Sigmoid colon (tissue), 7 donors: ENCODE data around the gene FMO1. TPM values are rescaled to one million over a fixed set of nuclear protein-coding genes. Genes with fewer than 3 reads are reported as not detected.
"Not testable (repeated sequence)": the region's sequence is repeated elsewhere in the genome, so short reads cannot be mapped to it uniquely, and the experiment has no call there.

Source experiments
- DNase-seq: peaks from one replicate; pipeline ENCODE4 v3.0.0-alpha.2; 2019
- H3K27ac ChIP-seq, 4 donors: fragments of 200-600 bp; sonication (generic); one replicate each; pipeline ENCODE4 v1.5.1; 2016 to 2019; ENCODE audit warnings: mild to moderate bottlenecking in 1 of 4
- H3K27me3 ChIP-seq, 3 donors: fragments of 200-600 bp; sonication (generic); one replicate each; pipeline ENCODE4 v1.5.1; 2019; ENCODE audit warnings: mild to moderate bottlenecking in 1 of 3
- H3K36me3 ChIP-seq, 4 donors: fragments of 200-600 bp; sonication (generic); one replicate each; pipeline ENCODE4 v1.5.1; 2016 to 2019
- H3K4me1 ChIP-seq, 4 donors: fragments of 200-600 bp; sonication (generic); one replicate each; pipeline ENCODE4 v1.5.1; 2017 to 2019
- H3K4me3 ChIP-seq, 4 donors: fragments of 200-600 bp; sonication (generic); one replicate each; pipeline ENCODE4 v1.5.1; 2017 to 2019; ENCODE audit warnings: mild to moderate bottlenecking in 2 of 4, moderate library complexity in 1 of 4
- H3K9me3 ChIP-seq, 4 donors: fragments of 200-600 bp in 3 of 4; sonication (generic) in 3 of 4; one replicate each; pipeline versions ENCODE4 v1.5.1 to v1.6.1; 2013 to 2019
- EP300 ChIP-seq, 4 donors: sonication (generic); formaldehyde crosslinking; IDR thresholded peaks; one replicate each; pipeline ENCODE4 v1.6.1; 2017; ENCODE audit warnings: antibody characterized with exemption in 4 of 4
- POLR2A ChIP-seq, 2 donors: fragments of 450-650 bp; IDR thresholded peaks; one replicate each; pipeline ENCODE4 v1.6.1; 2016; ENCODE audit warnings: antibody characterized with exemption in 2 of 2, mild to moderate bottlenecking in 2 of 2, moderate library complexity in 2 of 2
- POLR2AphosphoS5 ChIP-seq, 4 donors: sonication (generic); formaldehyde crosslinking; IDR thresholded peaks; one replicate each; pipeline ENCODE4 v1.6.1; 2017; ENCODE audit warnings: antibody characterized with exemption in 4 of 4
- WGBS, 2 donors: extraction: QIAGEN DNeasy Blood & Tissue Kit; methylation state at CpG; one replicate each; pipeline ENCODE4 v1.1.7; 2013; 5-methylcytosine and 5-hydroxymethylcytosine counted together
- intact Hi-C: fragments of 100-400 bp; cut with DNase I; formaldehyde crosslinking; loops from one replicate; pipeline ENCODE4 v1.15.1; 2023
- polyA plus RNA-seq, 3 donors: library from polyadenylated mRNA; stranded (reverse); fragments of 200-250 nt; gene quantifications; one replicate each; pipeline ENCODE4 v1.2.3, GENCODE V29; 2013
- total RNA-seq, 4 donors: library from RNA; depleted of rRNA; stranded (reverse); fragments of >200 nt; gene quantifications; one replicate each; pipeline ENCODE4 v1.1.0, GENCODE V29; 2016
- TF ChIP-seq, protein P1 (sequence below), 4 experiments: fragments of 450-650 bp in 3 of 4; fragments of 200-600 bp in 1 of 4; IDR thresholded peaks; one replicate each; pipeline ENCODE4 v1.5.1; 2016 to 2019; ENCODE audit warnings: antibody characterized with exemption in 4 of 4, mild to moderate bottlenecking in 3 of 4, moderate library complexity in 2 of 4
- donor health status: healthy with polysubstance abuse.
- donor health status: Bipolar disorder and iron deficiency.
- donor health status: healthy.

The FMO1 gene
- total and polyA plus RNA-seq, 7 donors: 0.26 to 0.82 (median 0.36) TPM; not detected in 2

DNA sequence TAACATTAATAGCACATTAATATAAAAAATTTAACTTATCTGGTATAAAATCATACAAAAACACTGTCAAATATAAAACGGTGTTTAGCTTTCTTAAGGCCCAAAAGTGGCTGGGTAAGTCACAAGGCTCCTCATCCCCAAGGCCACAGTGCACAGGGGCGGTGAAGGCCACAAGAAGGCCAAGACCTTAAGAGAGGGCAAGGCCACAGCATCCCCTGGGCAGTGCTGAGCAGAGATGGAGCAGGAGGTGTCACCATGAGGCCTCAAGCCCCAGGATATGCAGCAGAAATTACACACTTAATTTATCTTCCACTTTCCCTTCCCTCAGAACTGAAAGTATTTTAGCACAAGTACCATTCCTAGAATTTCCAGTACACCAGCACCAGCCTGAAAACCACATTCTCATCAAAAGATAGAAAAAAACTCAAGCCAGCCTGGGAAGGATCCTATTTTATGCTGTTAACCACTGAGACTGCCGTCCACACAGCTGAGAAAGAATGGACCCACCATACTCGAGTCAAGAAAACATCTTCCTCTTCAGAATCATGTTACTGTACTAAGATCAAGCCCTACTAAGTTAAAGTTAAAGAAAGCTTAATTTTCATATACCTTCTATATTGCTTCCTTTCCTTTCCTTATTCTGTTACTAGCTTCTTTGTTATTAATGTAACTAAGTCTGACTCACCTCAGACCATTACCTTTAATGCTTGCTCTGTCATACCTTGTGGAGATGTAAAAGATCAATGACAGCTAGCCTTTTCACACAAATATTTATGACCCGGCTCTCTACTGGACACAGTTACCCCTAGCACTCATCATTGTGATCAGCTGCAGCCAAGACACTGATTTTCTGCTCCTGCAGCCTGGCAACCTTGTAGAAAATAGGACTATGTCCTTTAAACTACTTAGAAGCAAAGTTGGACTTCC is 26.4 kb upstream of the FMO1 start:
- H3K36me3 ChIP-seq: no peaks in the 10 kb centered on the region
- intact Hi-C loops: no loop called here
- H3K27me3 ChIP-seq: no peaks in the 10 kb centered on the region
- no peak for DNase-seq
- peak overlapping the region in 2 of 4 donors; percentile 15 to 64 for H3K27ac ChIP-seq
- no peak overlapping the region for H3K4me3 ChIP-seq
- TF ChIP-seq POLR2A (IDR thresholded peaks at IDR 0.05) (no peak), POLR2AphosphoS5 (IDR thresholded peaks at IDR 0.05) (no peak), EP300 (IDR thresholded peaks at IDR 0.05) (no peak)
- TF ChIP-seq, protein P1, sequence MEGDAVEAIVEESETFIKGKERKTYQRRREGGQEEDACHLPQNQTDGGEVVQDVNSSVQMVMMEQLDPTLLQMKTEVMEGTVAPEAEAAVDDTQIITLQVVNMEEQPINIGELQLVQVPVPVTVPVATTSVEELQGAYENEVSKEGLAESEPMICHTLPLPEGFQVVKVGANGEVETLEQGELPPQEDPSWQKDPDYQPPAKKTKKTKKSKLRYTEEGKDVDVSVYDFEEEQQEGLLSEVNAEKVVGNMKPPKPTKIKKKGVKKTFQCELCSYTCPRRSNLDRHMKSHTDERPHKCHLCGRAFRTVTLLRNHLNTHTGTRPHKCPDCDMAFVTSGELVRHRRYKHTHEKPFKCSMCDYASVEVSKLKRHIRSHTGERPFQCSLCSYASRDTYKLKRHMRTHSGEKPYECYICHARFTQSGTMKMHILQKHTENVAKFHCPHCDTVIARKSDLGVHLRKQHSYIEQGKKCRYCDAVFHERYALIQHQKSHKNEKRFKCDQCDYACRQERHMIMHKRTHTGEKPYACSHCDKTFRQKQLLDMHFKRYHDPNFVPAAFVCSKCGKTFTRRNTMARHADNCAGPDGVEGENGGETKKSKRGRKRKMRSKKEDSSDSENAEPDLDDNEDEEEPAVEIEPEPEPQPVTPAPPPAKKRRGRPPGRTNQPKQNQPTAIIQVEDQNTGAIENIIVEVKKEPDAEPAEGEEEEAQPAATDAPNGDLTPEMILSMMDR (IDR thresholded peaks at IDR 0.05): no peak
- H3K9me3 ChIP-seq: no peaks in the 10 kb centered on the region
- peaks cover 0 to 14% (median 5%) of the 10 kb centered on the region in 4 donors for H3K4me1 ChIP-seq
- 71 to 89% methylated on average over 5 of the region's 5 CpGs for WGBS, 2 donors

DNA sequence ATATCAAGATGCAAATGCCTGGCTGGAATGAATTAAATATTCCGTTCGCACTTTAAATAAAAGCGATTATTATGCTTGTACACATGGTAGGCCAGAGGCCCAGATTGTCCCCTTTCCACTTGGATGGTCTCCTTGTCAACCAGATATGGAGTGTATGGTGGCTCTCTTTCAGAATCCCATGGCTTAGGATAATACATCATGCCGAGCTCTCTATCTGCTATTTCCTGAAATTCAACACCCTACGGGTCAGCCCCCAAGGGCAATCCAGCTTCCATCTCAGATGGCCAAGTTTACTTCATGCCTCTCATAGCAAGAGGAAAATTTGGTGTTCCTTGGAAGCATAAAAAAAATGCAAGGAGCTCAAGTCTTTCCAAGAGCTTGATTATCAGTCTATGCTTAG is 25.4 kb upstream of the FMO1 start:
- Histone ChIP-seq H3K36me3 (no peaks in the 10 kb centered on the region), H3K9me3 (no peaks in the 10 kb centered on the region), H3K4me1 (peaks cover 0 to 14% (median 5%) of the 10 kb centered on the region in 4 donors), H3K4me3 (no peak overlapping the region), H3K27ac (peak overlapping the region in 1 of 4 donors; percentile 15), H3K27me3 (no peaks in the 10 kb centered on the region)
- TF ChIP-seq POLR2AphosphoS5 (IDR thresholded peaks at IDR 0.05): no peak
- TF ChIP-seq, protein P1 (IDR thresholded peaks at IDR 0.05): no peak
- no peak for TF ChIP-seq POLR2A (IDR thresholded peaks at IDR 0.05)
- no peak for TF ChIP-seq EP300 (IDR thresholded peaks at IDR 0.05)
- DNase-seq: no peak
- intact Hi-C loops: no loop called here
- WGBS, 2 donors: 82 to 93% methylated on average over 5 of the region's 5 CpGs

- peaks cover 0 to 13% (median 2%) of the 10 kb centered on the region in 4 donors for H3K4me1 ChIP-seq
- H3K36me3 ChIP-seq, DNase-seq, H3K27me3 ChIP-seq, intact Hi-C loops, H3K9me3 ChIP-seq, H3K4me3 ChIP-seq: not testable (repeated sequence)
- H3K27ac ChIP-seq: peak overlapping the region in 1 of 4 donors; percentile 5
- 59 to 76% methylated on average over 4 of the region's 4 CpGs for WGBS, 2 donors
Measured at GRCh38 chr1:171224257-171224656, 24.0 kb upstream of the FMO1 start.

DNA sequence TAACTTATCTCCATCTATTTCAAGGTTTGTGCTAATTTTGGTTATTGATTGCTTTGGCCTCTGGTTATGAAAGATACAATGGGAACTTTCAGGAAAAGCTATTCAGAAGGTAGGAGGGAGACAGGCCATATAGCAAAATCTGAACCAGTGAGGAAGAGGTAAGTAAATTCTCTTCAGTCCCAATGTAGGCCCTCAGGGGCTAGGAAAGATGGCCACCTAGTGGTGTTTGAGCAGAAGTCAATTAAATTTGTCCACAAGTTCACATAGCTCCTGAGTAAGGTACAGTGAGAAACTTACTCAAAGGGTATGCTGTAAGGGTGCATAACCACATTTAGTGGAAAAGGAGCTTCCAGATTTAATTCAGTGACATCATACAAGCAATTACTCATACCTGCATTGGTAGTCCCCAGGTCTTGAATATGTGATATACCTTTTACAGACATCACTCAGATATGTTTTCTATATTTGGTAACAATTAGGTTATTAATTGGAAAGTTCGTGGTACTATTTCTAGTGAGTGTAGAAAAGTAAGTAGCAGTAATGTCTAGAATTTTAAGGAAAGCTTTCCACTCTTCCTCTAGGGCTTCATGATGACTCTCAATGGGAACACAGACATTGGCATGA is 21.4 kb upstream of the FMO1 start:
- H3K36me3 ChIP-seq: no peaks in the 10 kb centered on the region
- no peak for DNase-seq
- peaks cover 0 to 8% (median 0%) of the 10 kb centered on the region in 4 donors for H3K4me1 ChIP-seq
- H3K27me3 ChIP-seq: no peaks in the 10 kb centered on the region
- TF ChIP-seq, protein P1 (IDR thresholded peaks at IDR 0.05): peak; percentile 24 to 56 (median 38)
- TF ChIP-seq POLR2AphosphoS5 (IDR thresholded peaks at IDR 0.05): no peak
- intact Hi-C loops: loop anchor here (2.0 to 5.0 kb wide), 2 partner anchors 145 to 260 kb away; no protein-coding TSS in a partner anchor
- H3K4me3 ChIP-seq: no peak overlapping the region
- no peaks in the 10 kb centered on the region for H3K9me3 ChIP-seq
- 71 to 79% methylated on average over 1 of the region's 1 CpG for WGBS, 2 donors
- H3K27ac ChIP-seq: no peak overlapping the region

DNA sequence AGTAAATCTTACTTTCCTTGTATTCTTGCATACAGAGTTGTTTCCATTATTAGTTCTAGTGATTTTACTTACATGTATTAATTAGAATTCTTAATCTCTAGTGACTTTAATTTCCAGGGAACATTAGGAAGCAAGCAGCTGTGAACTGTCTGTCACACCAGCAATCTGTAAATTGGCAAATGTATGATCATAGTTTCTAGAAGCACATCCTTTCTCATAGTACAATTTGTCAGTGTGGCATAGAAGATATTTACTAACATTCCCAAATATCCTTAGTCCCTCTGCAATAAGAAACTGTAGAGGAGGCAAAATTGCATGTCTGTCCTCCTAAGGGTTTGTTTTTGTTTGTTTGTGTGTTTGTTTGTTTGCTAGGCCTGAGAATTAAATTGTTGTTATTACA is 17.0 kb upstream of the FMO1 start:
- no peaks in the 10 kb centered on the region for H3K36me3 ChIP-seq
- no peaks in the 10 kb centered on the region for H3K9me3 ChIP-seq
- no peak for TF ChIP-seq EP300 (IDR thresholded peaks at IDR 0.05)
- TF ChIP-seq POLR2AphosphoS5 (IDR thresholded peaks at IDR 0.05): no peak
- TF ChIP-seq, protein P1 (IDR thresholded peaks at IDR 0.05): no peak
- TF ChIP-seq POLR2A (IDR thresholded peaks at IDR 0.05): no peak
- intact Hi-C loops: no loop called here
- no peak overlapping the region for H3K4me3 ChIP-seq
- H3K27ac ChIP-seq: no peak overlapping the region
- no peak for DNase-seq
- H3K27me3 ChIP-seq: no peaks in the 10 kb centered on the region
- no peaks in the 10 kb centered on the region for H3K4me1 ChIP-seq
